ENCODE data around the gene DPP8. TPM values are rescaled to one million over a fixed set of nuclear protein-coding genes. Genes with fewer than 3 reads are reported as not detected.
A peak's percentile ranks its signal among the peaks of the same experiment; 100 is the strongest.

DPP8 gene
- total RNA-seq, 1 donor from 2014 or later, result 39.0 TPM

GRCh38 chr15:65421360-65422215 lies 95.9 kb downstream of the DPP8 start:
- H3K9me3 ChIP-seq (ENCODE audit: low read depth), result no peaks in the 10 kb centered on the region
- peaks cover 71% of the 10 kb centered on the region for H3K4me1 Mint-ChIP-seq

GRCh38 chr15:65420975-65421359 lies 96.5 kb downstream of the DPP8 start:
- Histone ChIP-seq H3K4me2 (peak overlapping the region; percentile 99), H3K4me3 (peak overlapping the region; percentile 64), H3K79me2 (ENCODE audit: low read depth) (peaks cover 46% of the 10 kb centered on the region), H2AFZ (replicated peaks) (no peak overlapping the region), H3K36me3 (no peaks in the 10 kb centered on the region), H3K27ac (peak overlapping the region; percentile 92), H3K9me3 (ENCODE audit: low read depth) (no peaks in the 10 kb centered on the region), H3K27me3 (no peaks in the 10 kb centered on the region), H3K9ac (no peak overlapping the region), H4K20me1 (ENCODE audit: low read depth) (no peaks in the 10 kb centered on the region), H3K4me1 (peaks cover 63% of the 10 kb centered on the region), H3F3A (ENCODE audit: low read depth) (peaks cover 68% of the 10 kb centered on the region)
- Mint-ChIP-seq H3K36me3 (peaks cover 4% of the 10 kb centered on the region), H3K27ac (peak overlapping the region; percentile 80), H3K4me3 (peak overlapping the region; percentile 98), H3K27me3 (ENCODE audit: insufficient read depth, low read depth) (peaks cover 6% of the 10 kb centered on the region), H3K9me3 (no peaks in the 10 kb centered on the region), H3K4me1 (peaks cover 71% of the 10 kb centered on the region)
- no peak for TF ChIP-seq EZH2 (IDR thresholded peaks at IDR 0.05)
- TF ChIP-seq CTCF (IDR thresholded peaks at IDR 0.05), result no peak
- no peak for TF ChIP-seq EZH2phosphoT487 (IDR thresholded peaks at IDR 0.05)
- no peak for DNase-seq (ENCODE audit: low spot score)

More at GRCh38 chr15:65421360-65422215, 95.9 kb downstream of the DPP8 start:
- no peaks in the 10 kb centered on the region for H3K36me3 ChIP-seq
- peak overlapping the region; percentile 92 for H3K27ac ChIP-seq
- Mint-ChIP-seq H3K36me3 (peaks cover 4% of the 10 kb centered on the region), H3K27ac (peak overlapping the region; percentile 99), H3K9me3 (no peaks in the 10 kb centered on the region), H3K27me3 (ENCODE audit: insufficient read depth, low read depth) (peaks cover 6% of the 10 kb centered on the region), H3K4me3 (peak overlapping the region; percentile 98)
- peak; percentile 99 for DNase-seq (ENCODE audit: low spot score)
- H4K20me1 ChIP-seq (ENCODE audit: low read depth), result no peaks in the 10 kb centered on the region
- H3K9ac ChIP-seq, result no peak overlapping the region
- H3K4me2 ChIP-seq, result peak overlapping the region; percentile 99
- H3K79me2 ChIP-seq (ENCODE audit: low read depth), result peaks cover 42% of the 10 kb centered on the region
- no peak for TF ChIP-seq EZH2 (IDR thresholded peaks at IDR 0.05)
- no peak for TF ChIP-seq CTCF (IDR thresholded peaks at IDR 0.05)
- TF ChIP-seq EZH2phosphoT487 (IDR thresholded peaks at IDR 0.05), result no peak
- H2AFZ ChIP-seq (replicated peaks), result no peak overlapping the region
- H3K4me3 ChIP-seq, result peak overlapping the region; percentile 64
- peaks cover 58% of the 10 kb centered on the region for H3K4me1 ChIP-seq
- H3F3A ChIP-seq (ENCODE audit: low read depth), result peaks cover 65% of the 10 kb centered on the region
- no peaks in the 10 kb centered on the region for H3K27me3 ChIP-seq

- H2AFZ ChIP-seq (replicated peaks), result no peak overlapping the region
- H3K4me3 ChIP-seq, result no peak overlapping the region
- Mint-ChIP-seq H3K9me3 (no peaks in the 10 kb centered on the region), H3K27me3 (ENCODE audit: insufficient read depth, low read depth) (peaks cover 3% of the 10 kb centered on the region), H3K36me3 (peaks cover 4% of the 10 kb centered on the region), H3K4me1 (peaks cover 84% of the 10 kb centered on the region), H3K27ac (peak overlapping the region; percentile 67), H3K4me3 (no peak overlapping the region)
- no peak for TF ChIP-seq EZH2phosphoT487 (IDR thresholded peaks at IDR 0.05)
- no peak for TF ChIP-seq CTCF (IDR thresholded peaks at IDR 0.05)
- no peak for TF ChIP-seq EZH2 (IDR thresholded peaks at IDR 0.05)
- DNase-seq (ENCODE audit: low spot score), result no peak
- no peaks in the 10 kb centered on the region for H3K9me3 ChIP-seq (ENCODE audit: low read depth)
- H3K4me2 ChIP-seq, result peak overlapping the region; percentile 3
- H3K27ac ChIP-seq, result no peak overlapping the region
- H3K36me3 ChIP-seq, result no peaks in the 10 kb centered on the region
- H3K9ac ChIP-seq, result no peak overlapping the region
- peaks cover 74% of the 10 kb centered on the region for H3K4me1 ChIP-seq
- H3K79me2 ChIP-seq (ENCODE audit: low read depth), result peaks cover 55% of the 10 kb centered on the region
- no peaks in the 10 kb centered on the region for H3K27me3 ChIP-seq
- peaks cover 86% of the 10 kb centered on the region for H3F3A ChIP-seq (ENCODE audit: low read depth)
- peaks cover 7% of the 10 kb centered on the region for H4K20me1 ChIP-seq (ENCODE audit: low read depth)
These were observed 98.9 kb downstream of the DPP8 start for GRCh38 chr15:65418596-65418995.

Measured in neural progenitor cell (in vitro differentiated cells).